HG02798 (cell line): ENCODE data around the gene POM121C.
"Not testable (repeated sequence)": the region's sequence is repeated elsewhere in the genome, so short reads cannot be mapped to it uniquely, and the experiment has no call there.

Experiments used
- ATAC-seq: cut with Tn5 transposase; IDR thresholded peaks from one replicate; pipeline ENCODE4 v1.9.1; 2021; ENCODE audit warnings: mild to moderate bottlenecking; ENCODE audit not compliant: unreplicated experiment, poor library complexity

The POM121C gene

GRCh38 chr7:75439000-75439399 is 47.1 kb downstream of the POM121C start:
- ATAC-seq = not testable (repeated sequence)

- not testable (repeated sequence) for ATAC-seq
Measured at GRCh38 chr7:75423481-75423880, 62.6 kb downstream of the POM121C start.

- ATAC-seq = not testable (repeated sequence)
Measured at GRCh38 chr7:75421798-75422710, 64.0 kb downstream of the POM121C start.

- ATAC-seq = not testable (repeated sequence)
Measured at GRCh38 chr7:75420152-75420551, 65.9 kb downstream of the POM121C start.

GRCh38 chr7:75419693-75420092 is 66.4 kb downstream of the POM121C start:
- not testable (repeated sequence) for ATAC-seq

GRCh38 chr7:75419210-75419609 is 66.9 kb downstream of the POM121C start:
- not testable (repeated sequence) for ATAC-seq

- ATAC-seq = not testable (repeated sequence)
Measured at GRCh38 chr7:75418292-75418858, 67.7 kb downstream of the POM121C start.

GRCh38 chr7:75416787-75417186 is 69.3 kb downstream of the POM121C start:
- not testable (repeated sequence) for ATAC-seq

GRCh38 chr7:75415829-75416373 is 70.2 kb downstream of the POM121C start:
- ATAC-seq = not testable (repeated sequence)

- ATAC-seq = not testable (repeated sequence)
Measured at GRCh38 chr7:75415428-75415817, 70.7 kb downstream of the POM121C start.

- ATAC-seq = not testable (repeated sequence)
Measured at GRCh38 chr7:75414708-75415427, 71.2 kb downstream of the POM121C start.

GRCh38 chr7:75414204-75414603 is 71.9 kb downstream of the POM121C start:
- not testable (repeated sequence) for ATAC-seq

- peak; percentile 5 for ATAC-seq
Measured at GRCh38 chr7:75410823-75411173, 75.3 kb downstream of the POM121C start.

- peak; percentile 94 for ATAC-seq
Measured at GRCh38 chr7:75409880-75410822, 75.9 kb downstream of the POM121C start.

- not testable (repeated sequence) for ATAC-seq
Measured at GRCh38 chr7:75404663-75405062, 81.4 kb downstream of the POM121C start.

- ATAC-seq = not testable (repeated sequence)
Measured at GRCh38 chr7:75403455-75404443, 82.3 kb downstream of the POM121C start.

- not testable (repeated sequence) for ATAC-seq
Measured at GRCh38 chr7:75400575-75400974, 85.5 kb downstream of the POM121C start.
